Uterus (tissue), 2 donors: ENCODE data around the gene MED31.

Source experiments
- POLR2A ChIP-seq, 2 donors: fragments of 450-650 bp; IDR thresholded peaks; one replicate each; pipeline ENCODE4 v1.6.1; 2016; ENCODE audit warnings: antibody characterized with exemption in 2 of 2, mild to moderate bottlenecking in 1 of 2, moderate library complexity in 1 of 2
- TF ChIP-seq, protein P1 (sequence below), 4 experiments: fragments of 200-600 bp in 2 of 4; fragments of 450-650 bp in 2 of 4; sonication (generic) in 2 of 4; IDR thresholded peaks; one replicate each; pipeline ENCODE4 v1.5.1; 2016 to 2019; ENCODE audit warnings: antibody characterized with exemption in 4 of 4, mild to moderate bottlenecking in 2 of 4, moderate library complexity in 1 of 4

DNA sequence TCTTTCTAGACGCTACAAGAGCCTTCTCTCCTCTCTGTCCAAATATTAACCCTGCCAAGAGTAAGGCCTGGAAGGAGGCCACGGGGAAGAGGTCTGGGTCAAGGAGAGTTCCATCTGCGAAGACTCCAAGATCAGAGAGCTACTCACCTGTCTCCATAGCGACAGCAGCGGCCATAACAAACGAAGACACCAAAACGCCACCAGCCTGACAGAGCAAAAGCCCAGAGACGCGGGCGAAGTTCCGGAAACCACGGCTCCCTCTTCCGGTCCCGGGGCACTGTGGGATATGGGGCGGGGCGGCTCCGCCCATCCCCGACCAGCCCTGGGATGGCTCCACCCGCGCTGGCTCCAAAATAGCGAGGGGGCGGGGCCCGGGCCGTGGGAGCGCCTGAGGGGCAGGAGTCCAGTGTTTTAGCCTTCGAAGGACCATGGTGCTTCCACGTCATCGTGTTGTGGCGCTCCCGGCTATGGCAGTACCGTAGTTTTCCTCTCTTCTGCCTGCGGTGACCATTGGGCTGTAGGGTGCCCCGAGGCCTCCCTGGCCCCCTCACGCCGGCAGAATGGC, at the start of gene MED31, which contains the start of gene C17orf100:
- TF ChIP-seq, protein P1, sequence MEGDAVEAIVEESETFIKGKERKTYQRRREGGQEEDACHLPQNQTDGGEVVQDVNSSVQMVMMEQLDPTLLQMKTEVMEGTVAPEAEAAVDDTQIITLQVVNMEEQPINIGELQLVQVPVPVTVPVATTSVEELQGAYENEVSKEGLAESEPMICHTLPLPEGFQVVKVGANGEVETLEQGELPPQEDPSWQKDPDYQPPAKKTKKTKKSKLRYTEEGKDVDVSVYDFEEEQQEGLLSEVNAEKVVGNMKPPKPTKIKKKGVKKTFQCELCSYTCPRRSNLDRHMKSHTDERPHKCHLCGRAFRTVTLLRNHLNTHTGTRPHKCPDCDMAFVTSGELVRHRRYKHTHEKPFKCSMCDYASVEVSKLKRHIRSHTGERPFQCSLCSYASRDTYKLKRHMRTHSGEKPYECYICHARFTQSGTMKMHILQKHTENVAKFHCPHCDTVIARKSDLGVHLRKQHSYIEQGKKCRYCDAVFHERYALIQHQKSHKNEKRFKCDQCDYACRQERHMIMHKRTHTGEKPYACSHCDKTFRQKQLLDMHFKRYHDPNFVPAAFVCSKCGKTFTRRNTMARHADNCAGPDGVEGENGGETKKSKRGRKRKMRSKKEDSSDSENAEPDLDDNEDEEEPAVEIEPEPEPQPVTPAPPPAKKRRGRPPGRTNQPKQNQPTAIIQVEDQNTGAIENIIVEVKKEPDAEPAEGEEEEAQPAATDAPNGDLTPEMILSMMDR (IDR thresholded peaks at IDR 0.05), result peak in 1 of 4 experiments; percentile 14
- peak; percentile 36 to 55 for TF ChIP-seq POLR2A (IDR thresholded peaks at IDR 0.05)
